H9 (cell line): ENCODE data around the gene EMX2. TPM values are rescaled to one million over a fixed set of nuclear protein-coding genes. Genes with fewer than 3 reads are reported as not detected.

Experiments used
- DNase-seq: peaks from one replicate; pipeline ENCODE4 v3.0.0-alpha.2; 2017
- H2AFZ ChIP-seq: one replicate; pipeline ENCODE4 v1.6.1; 2013; ENCODE audit warnings: mild to moderate bottlenecking, low read length, control low read depth, moderate library complexity
- H2AK5ac ChIP-seq: 2 replicates; pipeline ENCODE4 v1.6.1; 2013; ENCODE audit warnings: low read length, control low read depth, mixed read lengths; ENCODE audit not compliant: insufficient read length
- H2BK120ac ChIP-seq: one replicate; pipeline ENCODE4 v1.6.1; 2013; ENCODE audit warnings: low read depth, mild to moderate bottlenecking, low read length, control low read depth, inconsistent platforms; ENCODE audit not compliant: poor library complexity, severe bottlenecking
- H2BK12ac ChIP-seq: 2 replicates; pipeline ENCODE4 v1.6.1; 2013; ENCODE audit warnings: low read length, control low read depth, mixed read lengths, low read depth; ENCODE audit not compliant: insufficient read length
- H2BK15ac ChIP-seq: 2 replicates; pipeline ENCODE4 v1.6.1; 2013; ENCODE audit warnings: low read depth, low read length, control low read depth
- H2BK20ac ChIP-seq: one replicate; pipeline ENCODE4 v1.6.1; 2013; ENCODE audit warnings: low read depth, mild to moderate bottlenecking, low read length, control low read depth, inconsistent platforms; ENCODE audit not compliant: poor library complexity, severe bottlenecking
- H2BK5ac ChIP-seq: 2 replicates; pipeline ENCODE4 v1.6.1; 2013; ENCODE audit warnings: low read length, control low read depth, mixed read lengths; ENCODE audit not compliant: insufficient read length
- H3K14ac ChIP-seq: 2 replicates; pipeline ENCODE4 v1.6.1; 2013; ENCODE audit warnings: low read length, control low read depth; ENCODE audit not compliant: insufficient read depth
- H3K18ac ChIP-seq: 2 replicates; pipeline ENCODE4 v1.6.1; 2013; ENCODE audit warnings: low read depth, mild to moderate bottlenecking, mixed read lengths, low read length, control low read depth; ENCODE audit not compliant: insufficient read length
- H3K23ac ChIP-seq: 2 replicates; pipeline ENCODE4 v1.6.1; 2013; ENCODE audit warnings: low read length, control low read depth, mixed read lengths, low read depth; ENCODE audit not compliant: insufficient read length
- H3K23me2 ChIP-seq: 2 replicates; pipeline ENCODE4 v1.6.1; 2013; ENCODE audit warnings: low read depth, mild to moderate bottlenecking, mixed read lengths, low read length, control low read depth; ENCODE audit not compliant: insufficient read length, poor library complexity, severe bottlenecking
- H3K27ac ChIP-seq: 2 replicates; pipeline ENCODE4 v1.5.1; 2013; ENCODE audit warnings: low read length, control low read depth, mixed read lengths, low read depth; ENCODE audit not compliant: insufficient read length
- H3K27me3 ChIP-seq: 2 replicates; pipeline ENCODE4 v1.6.1; 2013; ENCODE audit warnings: low read length, control low read depth, inconsistent platforms; ENCODE audit not compliant: insufficient read depth
- H3K4ac ChIP-seq: 2 replicates; pipeline ENCODE4 v1.6.1; 2013; ENCODE audit warnings: low read depth, mild to moderate bottlenecking, control low read depth, inconsistent platforms, low read length, moderate library complexity
- H3K4me1 ChIP-seq: 2 replicates; pipeline ENCODE4 v1.6.1; 2013; ENCODE audit warnings: low read length, control low read depth, inconsistent platforms; ENCODE audit not compliant: insufficient read depth
- H3K4me2 ChIP-seq: 2 replicates; pipeline ENCODE4 v1.6.1; 2013; ENCODE audit warnings: low read length, control low read depth, mixed read lengths; ENCODE audit not compliant: insufficient read length, insufficient read depth
- H3K56ac ChIP-seq: 2 replicates; pipeline ENCODE4 v1.6.1; 2013; ENCODE audit warnings: low read depth, mild to moderate bottlenecking, mixed read lengths, low read length, control low read depth; ENCODE audit not compliant: insufficient read length
- H3K79me1 ChIP-seq: 2 replicates; pipeline ENCODE4 v1.6.1; 2013; ENCODE audit warnings: low read depth, mild to moderate bottlenecking, moderate library complexity, low read length, control low read depth, inconsistent platforms; ENCODE audit not compliant: insufficient read depth, poor library complexity, severe bottlenecking
- H3K79me2 ChIP-seq: 2 replicates; pipeline ENCODE4 v1.6.1; 2013; ENCODE audit warnings: low read length, control low read depth, inconsistent platforms; ENCODE audit not compliant: insufficient read depth
- H3K9ac ChIP-seq: 2 replicates; pipeline ENCODE4 v1.6.1; 2013; ENCODE audit warnings: low read length, control low read depth, mixed read lengths; ENCODE audit not compliant: insufficient read length; ENCODE audit errors: extremely low read depth
- H3K9me3 ChIP-seq: one replicate; pipeline ENCODE4 v1.6.1; 2013; ENCODE audit warnings: low read depth, low read length, inconsistent platforms; ENCODE audit not compliant: control insufficient read depth
- H3T11ph ChIP-seq: one replicate; pipeline ENCODE4 v1.6.1; 2013; ENCODE audit warnings: mild to moderate bottlenecking, low read length, control low read depth, inconsistent platforms
- H4K20me1 ChIP-seq: one replicate; pipeline ENCODE4 v1.6.1; 2013; ENCODE audit not compliant: control insufficient read depth, insufficient read length, insufficient read depth
- H4K5ac ChIP-seq: 2 replicates; pipeline ENCODE4 v1.6.1; 2013; ENCODE audit warnings: low read depth, mild to moderate bottlenecking, mixed read lengths, low read length, control low read depth; ENCODE audit not compliant: insufficient read length
- H4K8ac ChIP-seq: replicated peaks from 2 replicates; pipeline ENCODE4 v1.6.1; 2013; ENCODE audit warnings: low read length, control low read depth, mixed read lengths, low read depth; ENCODE audit not compliant: insufficient read length
- H4K91ac ChIP-seq: 2 replicates; pipeline ENCODE4 v1.6.1; 2013; ENCODE audit warnings: low read depth, mild to moderate bottlenecking, moderate library complexity, mixed read lengths, low read length, control low read depth; ENCODE audit not compliant: insufficient read length
- H3K27ac Mint-ChIP-seq, 3 experiments: 2 replicates in 2 of 3; 3 replicates in 1 of 3; pipeline ENCODE4 v1.8.0; 2020 to 2021; ENCODE audit warnings: mixed read lengths in 3 of 3, mild to moderate bottlenecking in 1 of 3, moderate library complexity in 1 of 3
- H3K27me3 Mint-ChIP-seq: 2 replicates; pipeline ENCODE4 v1.8.0; 2021; ENCODE audit warnings: low read depth, mild to moderate bottlenecking, moderate library complexity, mixed read lengths
- H3K36me3 Mint-ChIP-seq, 3 experiments: 2 replicates in 2 of 3; 3 replicates in 1 of 3; pipeline ENCODE4 v1.8.0; 2020 to 2021; ENCODE audit warnings: low read depth in 3 of 3, mixed read lengths in 3 of 3; ENCODE audit not compliant: insufficient read depth in 1 of 3
- H3K4me1 Mint-ChIP-seq, 2 experiments: 2 replicates each; pipeline ENCODE4 v1.8.0; 2020; ENCODE audit warnings: mixed read lengths in 2 of 2
- H3K4me3 Mint-ChIP-seq, 2 experiments: 2 replicates in 1 of 2; 3 replicates in 1 of 2; pipeline ENCODE4 v1.8.0; 2020 to 2021; ENCODE audit warnings: mild to moderate bottlenecking in 2 of 2, mixed read lengths in 2 of 2, moderate library complexity in 1 of 2
- H3K9me3 Mint-ChIP-seq, 2 experiments: 2 replicates in 1 of 2; 3 replicates in 1 of 2; pipeline ENCODE4 v1.8.0; 2020; ENCODE audit warnings: mild to moderate bottlenecking in 2 of 2, mixed read lengths in 2 of 2, moderate library complexity in 1 of 2
- WGBS: extraction: QIAGEN DNeasy Blood & Tissue Kit; methylation state at CpG from one replicate; pipeline ENCODE4 v1.1.7; 2013; ENCODE audit warnings: missing lambda C conversion rate, low lambda C conversion rate, mixed read lengths; ENCODE audit not compliant: insufficient read length; ENCODE audit errors: extremely low coverage; 5-methylcytosine and 5-hydroxymethylcytosine counted together
- total RNA-seq: library from RNA; stranded (reverse); gene quantifications from 2 replicates; pipeline ENCODE4 v1.2.1, GENCODE V29; 2021
- TF ChIP-seq, protein P1 (sequence below): fragments of 200-600 bp; sonication (generic); conservative IDR thresholded peaks from 3 replicates; pipeline ENCODE4 v1.8.0; 2021; ENCODE audit warnings: antibody characterized with exemption, mild to moderate bottlenecking

EMX2 gene
- total RNA-seq, 1 experiment from 2014 or later = not detected

DNA sequence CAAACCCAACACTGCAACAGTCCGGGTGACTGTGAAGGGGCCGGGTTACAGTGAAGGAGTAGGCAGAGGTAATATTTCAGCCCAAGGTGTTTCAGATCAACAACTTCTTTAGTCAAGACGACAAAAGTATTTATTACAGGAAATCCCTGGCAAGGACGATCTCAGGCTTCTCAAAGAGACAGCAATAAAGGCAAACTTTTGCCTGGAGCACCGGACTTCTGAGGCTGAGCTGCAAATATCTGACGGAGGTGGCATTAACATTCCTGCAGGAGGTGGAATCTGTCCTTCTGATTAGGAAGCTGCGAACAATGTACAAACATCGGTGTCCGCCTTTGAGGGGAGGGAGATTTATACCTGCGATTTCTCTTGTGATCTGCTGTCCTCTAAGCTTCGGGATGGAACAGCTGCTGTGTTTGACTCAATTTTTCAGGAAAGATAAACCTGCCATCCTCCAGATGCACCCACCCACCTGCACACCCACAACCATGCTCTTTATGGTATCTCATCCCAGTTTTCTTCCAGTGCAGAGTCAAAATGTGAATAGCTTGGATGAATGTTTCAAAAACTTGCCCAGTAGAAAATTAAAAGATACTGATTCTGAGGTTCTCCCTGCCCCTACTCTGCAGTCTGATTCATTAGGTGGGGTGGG, 32.1 kb downstream of the EMX2 start:
- no peak overlapping the region for H3K14ac ChIP-seq
- H3K36me3 Mint-ChIP-seq = no peaks in the 10 kb centered on the region; a peak in 1 of 7 replicates
- H2AK5ac ChIP-seq = no peak overlapping the region
- no peaks in the 10 kb centered on the region for H3K79me1 ChIP-seq
- no peak overlapping the region for H2BK5ac ChIP-seq
- H3K4me3 Mint-ChIP-seq = no peak overlapping the region
- no peak overlapping the region for H4K5ac ChIP-seq
- no peaks in the 10 kb centered on the region for H3K79me2 ChIP-seq
- H3K27ac Mint-ChIP-seq = no peak overlapping the region
- H4K20me1 ChIP-seq = no peaks in the 10 kb centered on the region
- no peak overlapping the region for H3K9ac ChIP-seq
- no peak overlapping the region for H3K56ac ChIP-seq
- no peaks in the 10 kb centered on the region for H3K9me3 Mint-ChIP-seq
- no peak overlapping the region for H2AFZ ChIP-seq
- no peaks in the 10 kb centered on the region; the same call in 1 of the 2 replicates for H3K27me3 ChIP-seq
- no peak overlapping the region for H2BK15ac ChIP-seq
- H3K23me2 ChIP-seq = no peaks in the 10 kb centered on the region
- no peak overlapping the region for H3K4ac ChIP-seq
- peaks cover 51% of the 10 kb centered on the region for H3K27me3 Mint-ChIP-seq
- H3K4me1 Mint-ChIP-seq = peaks cover 5 to 9% of the 10 kb centered on the region in 2 experiments; a peak in 3 of 4 replicates
- no peak overlapping the region for H3T11ph ChIP-seq
- H3K9me3 ChIP-seq = no peaks in the 10 kb centered on the region
- no peaks in the 10 kb centered on the region for H3K4me1 ChIP-seq
- no peak overlapping the region for H3K18ac ChIP-seq
- no peak overlapping the region for H2BK120ac ChIP-seq
- H4K8ac ChIP-seq = no peak overlapping the region
- WGBS = no CpG with 5 or more reads among the region's 11 CpGs
- no peak overlapping the region for H3K4me2 ChIP-seq
- no peak overlapping the region for H4K91ac ChIP-seq
- DNase-seq = no peak
- H3K23ac ChIP-seq = no peak overlapping the region
- no peak overlapping the region for H2BK12ac ChIP-seq
- no peak overlapping the region for H2BK20ac ChIP-seq
- no peak overlapping the region for H3K27ac ChIP-seq
- TF ChIP-seq, protein P1, sequence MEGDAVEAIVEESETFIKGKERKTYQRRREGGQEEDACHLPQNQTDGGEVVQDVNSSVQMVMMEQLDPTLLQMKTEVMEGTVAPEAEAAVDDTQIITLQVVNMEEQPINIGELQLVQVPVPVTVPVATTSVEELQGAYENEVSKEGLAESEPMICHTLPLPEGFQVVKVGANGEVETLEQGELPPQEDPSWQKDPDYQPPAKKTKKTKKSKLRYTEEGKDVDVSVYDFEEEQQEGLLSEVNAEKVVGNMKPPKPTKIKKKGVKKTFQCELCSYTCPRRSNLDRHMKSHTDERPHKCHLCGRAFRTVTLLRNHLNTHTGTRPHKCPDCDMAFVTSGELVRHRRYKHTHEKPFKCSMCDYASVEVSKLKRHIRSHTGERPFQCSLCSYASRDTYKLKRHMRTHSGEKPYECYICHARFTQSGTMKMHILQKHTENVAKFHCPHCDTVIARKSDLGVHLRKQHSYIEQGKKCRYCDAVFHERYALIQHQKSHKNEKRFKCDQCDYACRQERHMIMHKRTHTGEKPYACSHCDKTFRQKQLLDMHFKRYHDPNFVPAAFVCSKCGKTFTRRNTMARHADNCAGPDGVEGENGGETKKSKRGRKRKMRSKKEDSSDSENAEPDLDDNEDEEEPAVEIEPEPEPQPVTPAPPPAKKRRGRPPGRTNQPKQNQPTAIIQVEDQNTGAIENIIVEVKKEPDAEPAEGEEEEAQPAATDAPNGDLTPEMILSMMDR = no peak
